ENCODE measurements around the gene PPP2R3B. TPM values are rescaled to one million over a fixed set of nuclear protein-coding genes. Genes with fewer than 3 reads are reported as not detected.
"Not testable (repeated sequence)": the region's sequence is repeated elsewhere in the genome, so short reads cannot be mapped to it uniquely, and the experiment has no call there.

Gene PPP2R3B
- total RNA-seq (2014; rRNA removed; shearing (Covaris generic)) = 5.5 and 14.4 TPM in 2 replicates

GRCh38 chrX:386768-387575, at the start of gene PPP2R3B:
Gene PPP2R3B, minus strand, starts transcription at chrX:386907. Its CDS starts 216 bp downstream, at chrX:386691.
- peak; percentile 94 for DNase-seq (ENCODE audit: low read depth)

- DNase-seq (ENCODE audit: low read depth) = no peak
These were observed 48.9 kb upstream of the PPP2R3B start for GRCh38 chrX:435536-436122.

- DNase-seq (ENCODE audit: low read depth) = no peak
These were observed 48.2 kb upstream of the PPP2R3B start for GRCh38 chrX:434946-435345.

GRCh38 chrX:433771-434170, 47.1 kb upstream of the PPP2R3B start:
- DNase-seq (ENCODE audit: low read depth) = no peak

- DNase-seq (ENCODE audit: low read depth) = not testable (repeated sequence)
These were observed 46.0 kb upstream of the PPP2R3B start for GRCh38 chrX:432666-433065.

GRCh38 chrX:431492-432111, 44.9 kb upstream of the PPP2R3B start:
- no peak for DNase-seq (ENCODE audit: low read depth)

GRCh38 chrX:431056-431455, 44.3 kb upstream of the PPP2R3B start:
- no peak for DNase-seq (ENCODE audit: low read depth)

GRCh38 chrX:429266-429825, 42.6 kb upstream of the PPP2R3B start:
- no peak for DNase-seq (ENCODE audit: low read depth)

GRCh38 chrX:427812-428725, 41.4 kb upstream of the PPP2R3B start:
- no peak for DNase-seq (ENCODE audit: low read depth)

- peak; percentile 31 for DNase-seq (ENCODE audit: low read depth)
These were observed 40.2 kb upstream of the PPP2R3B start for GRCh38 chrX:426881-427280.

- DNase-seq (ENCODE audit: low read depth) = no peak
These were observed 38.3 kb upstream of the PPP2R3B start for GRCh38 chrX:425056-425455.

GRCh38 chrX:421646-422391, 35.1 kb upstream of the PPP2R3B start:
- DNase-seq (ENCODE audit: low read depth) = no peak

GRCh38 chrX:420496-421223, 34.0 kb upstream of the PPP2R3B start:
- DNase-seq (ENCODE audit: low read depth) = no peak

GRCh38 chrX:418927-419729, 32.4 kb upstream of the PPP2R3B start:
- DNase-seq (ENCODE audit: low read depth) = no peak

- DNase-seq (ENCODE audit: low read depth) = not testable (repeated sequence)
These were observed 28.8 kb upstream of the PPP2R3B start for GRCh38 chrX:415498-415897.

- DNase-seq (ENCODE audit: low read depth) = no peak
These were observed 26.9 kb upstream of the PPP2R3B start for GRCh38 chrX:413322-414201.

- DNase-seq (ENCODE audit: low read depth) = no peak
These were observed 23.6 kb upstream of the PPP2R3B start for GRCh38 chrX:410296-410695.

GRCh38 chrX:405149-405548, 18.4 kb upstream of the PPP2R3B start:
- no peak for DNase-seq (ENCODE audit: low read depth)

All from M059J (cell line).